ENCODE measurements around the gene POLR2I.
"Not testable (repeated sequence)": the region's sequence is repeated elsewhere in the genome, so short reads cannot be mapped to it uniquely, and the experiment has no call there.

POLR2I gene

DNA sequence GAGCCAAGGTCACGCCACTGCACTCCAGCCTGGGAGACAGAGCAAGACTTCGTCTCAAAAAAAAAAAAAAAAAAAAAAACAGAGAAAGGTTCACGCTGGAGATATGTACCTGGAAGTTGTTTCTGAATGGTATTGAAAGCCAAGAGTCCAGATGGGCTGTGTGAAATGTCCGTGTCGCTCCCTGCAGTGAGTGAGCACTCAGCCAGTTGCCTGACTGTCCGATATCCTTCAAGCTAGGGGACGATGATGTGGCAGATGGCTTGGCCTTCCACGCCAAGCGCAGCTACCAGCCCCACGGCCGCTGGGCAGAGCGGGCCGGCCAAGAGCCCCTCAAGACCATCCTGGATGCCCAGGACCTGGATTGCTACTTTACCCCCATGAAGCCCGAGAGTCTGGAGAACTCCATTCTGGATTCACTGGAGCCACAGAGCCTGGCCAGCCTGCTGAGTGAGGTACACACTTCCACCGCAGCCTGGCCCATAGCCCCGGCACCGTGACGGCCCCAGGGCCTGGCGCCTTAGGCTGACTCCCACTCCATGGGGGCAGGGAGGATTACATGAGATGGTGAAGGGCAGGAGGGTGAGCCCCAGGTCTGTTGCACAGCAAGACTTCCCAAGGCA lies 15.4 kb downstream of the POLR2I start:
- no peak for DNase-seq

DNA sequence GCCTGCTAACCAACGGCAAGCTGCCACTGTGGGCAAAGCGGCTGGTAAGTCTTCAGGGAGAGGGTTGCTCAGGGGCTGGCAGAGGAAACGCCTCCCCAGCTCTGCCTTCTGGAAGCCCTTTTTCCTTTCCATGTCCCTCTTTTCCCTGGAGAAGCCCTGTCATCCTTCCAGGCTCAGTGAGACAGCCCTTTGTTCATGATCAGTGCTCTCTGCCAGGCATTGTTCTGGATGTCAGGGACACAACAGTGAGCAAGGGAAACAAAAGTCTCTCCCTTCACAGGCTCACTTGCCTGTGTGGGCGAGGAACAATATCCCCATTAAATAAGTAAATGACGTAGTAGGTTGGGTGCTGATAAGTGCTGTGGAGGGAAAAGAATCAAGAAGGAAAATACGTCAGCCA lies 17.6 kb downstream of the POLR2I start:
- DNase-seq, result no peak

DNA sequence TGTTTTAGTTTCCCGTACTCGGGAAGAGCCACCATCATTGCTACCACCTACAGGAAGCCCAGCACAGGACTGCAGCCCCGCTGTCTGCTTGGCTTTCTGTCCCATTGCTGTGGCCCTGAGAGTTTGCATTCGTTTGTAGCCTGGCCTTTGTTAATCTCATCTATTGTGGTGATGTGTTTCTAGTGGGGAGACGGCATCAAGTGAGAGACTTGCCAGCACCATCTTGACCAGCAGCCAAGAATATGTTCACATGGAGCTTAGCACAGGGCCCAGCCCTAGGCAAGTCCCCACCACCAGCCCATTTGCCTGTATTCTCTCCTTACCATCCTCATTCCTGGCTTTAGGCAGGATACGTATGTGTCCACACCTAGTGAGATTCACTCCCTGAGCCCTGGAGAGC lies 21.0 kb downstream of the POLR2I start:
- no peak for DNase-seq

DNA sequence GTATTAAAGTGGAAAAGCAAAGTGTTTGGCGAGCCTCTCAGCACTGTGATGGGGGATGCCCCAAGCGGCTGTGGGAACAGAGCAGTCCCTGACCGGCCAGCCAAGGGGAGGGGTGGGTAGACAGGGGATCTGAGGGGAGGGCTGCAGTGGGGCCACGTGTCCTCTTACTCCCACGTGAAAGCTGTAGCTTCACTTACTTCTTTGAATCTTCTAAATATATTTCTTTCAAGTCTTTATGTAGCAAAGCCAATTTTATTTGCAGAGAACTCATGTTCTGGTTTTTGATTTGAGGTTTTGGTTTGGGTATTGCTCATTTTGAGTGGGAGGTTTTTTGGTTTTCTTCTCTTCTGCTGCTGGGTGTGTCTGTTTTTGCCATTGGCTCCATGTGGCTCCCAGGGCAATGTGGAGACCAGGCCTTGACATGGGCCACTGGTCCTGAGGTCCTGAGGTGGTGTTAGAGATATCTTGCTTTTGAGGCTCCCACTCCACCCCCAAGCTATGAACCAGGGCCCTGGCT lies 21.5 kb downstream of the POLR2I start:
- no peak for DNase-seq

DNA sequence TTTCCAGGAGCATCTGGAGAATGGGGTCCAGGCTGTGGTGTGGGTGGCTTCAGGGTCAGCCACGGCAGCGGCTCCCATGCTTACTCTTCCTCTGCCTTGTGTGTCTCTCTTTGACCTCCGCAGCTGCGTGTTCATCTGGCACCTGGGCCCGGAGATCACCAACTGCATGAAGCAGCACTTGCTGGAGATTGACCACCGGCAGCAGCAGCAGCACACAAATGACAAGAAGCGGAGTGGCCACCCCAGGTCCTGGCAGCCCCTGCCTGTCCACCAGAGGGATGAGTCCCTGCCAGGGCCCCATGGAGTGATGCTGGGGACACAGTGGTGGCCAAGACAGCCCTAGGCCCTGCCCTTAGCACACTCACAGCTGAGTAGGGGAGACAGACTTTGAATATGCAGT lies 22.1 kb downstream of the POLR2I start:
- no peak for DNase-seq

DNA sequence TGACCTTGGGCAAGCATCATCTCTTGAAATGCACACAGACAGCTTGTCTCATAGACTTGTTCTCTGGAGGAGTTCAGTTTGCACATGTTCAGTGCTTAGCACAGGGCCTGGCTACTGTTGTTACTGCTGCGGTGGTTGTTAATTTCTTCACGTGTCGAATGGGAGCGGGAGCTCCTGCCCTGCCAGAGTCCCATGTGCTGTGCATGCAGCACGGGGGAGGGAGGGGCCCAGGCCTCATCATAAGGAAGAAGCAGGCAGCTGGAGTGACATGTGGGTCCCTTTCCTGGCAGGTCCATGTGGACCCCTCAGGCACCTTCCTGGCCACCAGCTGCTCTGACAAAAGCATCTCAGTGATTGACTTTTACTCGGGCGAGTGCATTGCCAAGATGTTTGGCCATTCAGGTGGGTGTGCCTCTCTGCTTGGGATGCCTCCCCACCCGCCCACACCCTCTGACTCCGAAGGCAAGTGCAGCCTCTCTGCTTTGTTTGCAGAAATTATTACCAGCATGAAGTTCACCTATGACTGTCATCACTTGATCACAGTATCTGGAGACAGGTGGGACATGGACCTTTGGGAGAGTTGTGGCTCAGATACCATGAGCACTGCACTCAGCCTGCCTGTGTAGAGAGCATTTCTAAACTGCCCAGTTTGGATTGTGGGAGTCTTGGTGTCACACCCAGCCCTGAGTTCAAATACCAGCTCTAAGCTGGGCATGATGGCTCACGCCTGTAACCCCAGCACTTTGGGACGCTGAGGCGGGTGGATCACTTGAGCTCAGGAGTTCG lies 23.6 kb downstream of the POLR2I start:
- no peak for DNase-seq

DNA sequence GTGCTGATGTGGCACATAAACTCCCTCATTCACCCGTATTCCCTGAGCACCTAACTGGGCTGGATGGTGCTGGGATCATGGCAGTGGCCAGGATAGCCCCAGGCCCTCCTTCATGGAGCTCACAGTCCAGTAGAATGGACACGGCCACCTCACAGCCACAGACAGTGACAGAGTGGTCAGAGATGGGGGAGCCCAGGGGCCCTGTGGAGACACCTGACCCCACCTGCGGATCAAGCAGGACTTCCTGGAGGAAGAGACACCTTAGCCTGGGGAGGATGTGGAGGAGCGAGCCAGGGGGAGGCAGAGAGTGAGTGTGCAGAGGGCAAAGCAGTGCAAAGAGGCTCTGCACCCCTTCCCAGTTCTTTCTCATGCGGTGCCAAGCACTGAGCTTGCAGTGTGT lies 24.8 kb downstream of the POLR2I start:
- DNase-seq, result no peak

DNA sequence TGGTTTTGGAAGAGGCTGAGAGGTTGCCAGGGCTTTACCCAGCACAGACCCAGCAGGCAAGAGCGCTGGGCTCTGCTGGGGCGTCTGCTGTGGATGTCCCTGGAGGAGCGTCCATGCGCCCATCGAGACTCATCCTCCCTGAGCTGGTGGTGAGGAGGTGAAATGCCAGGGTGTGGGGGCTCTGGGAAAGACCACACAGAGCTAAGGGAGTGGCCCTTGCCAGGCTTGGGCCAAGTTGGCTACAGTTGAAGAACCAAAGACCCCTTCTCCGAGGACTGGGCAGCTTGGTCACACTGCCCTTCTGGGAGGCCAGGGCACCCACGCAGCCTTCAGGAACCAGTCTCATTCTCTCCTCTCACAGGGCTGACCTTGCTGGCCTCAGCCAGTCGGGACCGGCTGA lies 28.3 kb downstream of the POLR2I start:
- no peak for DNase-seq

DNA sequence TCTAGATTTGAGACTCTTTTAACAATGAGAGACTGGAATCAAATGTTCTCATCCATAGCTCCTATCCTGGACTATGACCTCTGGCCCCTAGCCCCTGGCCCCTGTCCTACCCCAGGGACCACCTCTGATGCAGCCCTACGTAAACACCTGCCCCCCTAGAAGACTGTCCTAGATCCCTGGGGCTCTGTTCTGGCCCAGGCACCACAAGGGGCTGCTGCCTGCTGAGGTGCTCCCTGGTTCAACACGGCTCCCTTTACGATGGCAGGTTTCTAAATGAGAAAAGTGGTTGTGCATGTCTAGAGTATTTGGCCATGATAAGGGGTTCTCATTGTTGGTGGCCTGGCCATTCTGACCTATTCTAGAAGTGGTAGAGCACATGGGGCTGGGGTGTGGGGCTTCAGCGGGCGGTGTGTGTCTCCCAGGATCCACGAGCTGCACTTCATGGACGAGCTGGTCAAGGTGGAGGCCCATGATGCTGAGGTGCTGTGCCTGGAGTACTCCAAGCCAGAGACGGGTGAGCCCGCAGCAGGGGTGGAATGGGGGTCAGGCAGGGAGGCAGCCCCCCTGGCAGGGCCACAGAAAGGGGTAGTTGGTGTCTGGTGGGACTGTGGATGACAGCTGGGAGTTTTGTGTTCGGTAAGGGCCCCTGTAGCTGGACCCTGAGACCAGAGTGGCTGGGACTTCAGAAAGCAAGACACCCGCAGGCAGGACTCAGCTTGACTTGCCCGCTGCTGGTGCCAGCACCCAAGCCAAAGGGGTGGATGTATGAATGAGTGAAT lies 30.3 kb downstream of the POLR2I start:
- DNase-seq, result no peak

DNA sequence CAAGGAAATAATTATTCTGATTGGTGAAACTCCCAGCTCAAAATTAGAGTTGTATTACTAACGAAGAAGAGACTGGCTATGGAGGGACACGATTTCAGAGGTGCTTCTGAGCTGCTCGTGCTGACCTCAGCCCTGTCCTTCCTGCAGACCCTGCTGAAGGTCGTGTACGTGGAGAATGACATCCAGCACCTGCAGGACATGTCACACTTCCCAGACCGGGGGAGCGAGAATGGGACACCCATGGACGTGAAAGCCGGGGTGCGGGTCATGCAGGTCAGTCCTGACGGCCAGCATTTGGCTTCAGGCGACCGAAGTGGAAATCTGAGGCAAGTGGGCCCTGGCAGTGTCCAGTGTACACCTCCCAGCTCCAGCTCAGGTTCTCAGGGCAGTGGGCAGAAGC lies 31.8 kb downstream of the POLR2I start:
- DNase-seq, result no peak

DNA sequence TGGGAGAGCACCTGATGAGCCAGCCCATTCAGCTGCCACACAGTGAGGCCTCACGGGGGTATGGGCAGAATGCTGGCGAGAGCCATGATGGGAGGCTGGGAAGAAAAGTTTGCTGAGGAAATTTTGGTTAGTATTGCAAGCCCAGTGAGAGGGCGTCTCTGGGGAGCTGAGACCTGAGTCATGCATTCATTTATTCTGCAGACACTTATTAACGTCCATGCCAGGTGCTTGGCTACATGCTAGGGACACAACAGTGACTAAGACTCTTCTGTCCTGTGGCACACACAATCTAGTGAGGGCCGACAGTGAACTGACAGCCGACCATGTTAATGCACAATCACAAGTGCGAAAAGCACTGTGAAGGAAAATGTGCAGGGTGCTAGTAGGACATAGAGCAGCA lies 32.8 kb downstream of the POLR2I start:
- no peak for DNase-seq

DNA sequence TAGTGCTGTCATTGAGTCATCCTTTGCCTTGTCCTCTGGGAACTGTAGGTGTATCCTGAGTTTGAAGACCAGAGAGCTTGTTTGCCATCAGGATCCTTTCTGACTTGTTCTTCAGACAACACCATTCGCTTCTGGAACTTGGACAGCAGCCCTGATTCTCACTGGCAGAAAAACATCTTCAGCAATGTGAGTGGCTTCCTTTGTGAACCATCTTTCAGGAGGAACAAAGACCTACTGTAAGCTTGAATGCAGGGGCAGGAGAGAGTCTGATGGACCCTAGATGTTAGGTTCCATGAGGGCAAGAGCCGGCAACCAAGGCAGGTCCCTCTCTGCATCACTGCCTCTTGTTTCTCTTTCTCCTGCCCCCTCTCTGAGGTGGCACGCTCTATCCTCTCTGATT lies 33.3 kb downstream of the POLR2I start:
- no peak for DNase-seq

DNA sequence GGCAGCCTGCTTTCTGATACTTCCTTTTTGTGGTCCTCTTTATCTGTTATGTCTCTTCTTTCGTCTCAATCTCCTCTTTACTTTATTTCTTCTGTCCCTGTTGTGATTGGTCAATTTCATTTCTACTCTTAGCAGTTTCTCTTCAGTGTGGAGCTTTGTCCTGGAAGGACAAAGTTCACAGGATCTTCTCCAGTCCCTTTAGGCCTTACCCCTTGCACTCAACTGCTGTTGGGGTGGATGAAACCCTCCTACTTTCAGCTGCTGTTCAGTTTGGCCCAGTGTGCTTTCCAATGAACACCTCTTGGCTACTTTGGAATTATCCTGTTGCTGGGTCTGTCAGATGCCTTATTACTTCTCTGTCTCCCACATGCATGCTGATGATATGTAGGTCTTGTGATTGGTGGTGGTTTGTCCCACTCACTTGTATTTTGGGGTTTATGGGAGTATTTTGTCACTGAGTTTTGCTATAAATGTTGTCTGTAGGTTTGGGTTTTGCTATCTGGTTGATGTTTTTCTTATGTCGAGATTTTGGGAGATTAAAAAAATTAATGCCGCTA lies 35.2 kb downstream of the POLR2I start:
- DNase-seq, result no peak

DNA sequence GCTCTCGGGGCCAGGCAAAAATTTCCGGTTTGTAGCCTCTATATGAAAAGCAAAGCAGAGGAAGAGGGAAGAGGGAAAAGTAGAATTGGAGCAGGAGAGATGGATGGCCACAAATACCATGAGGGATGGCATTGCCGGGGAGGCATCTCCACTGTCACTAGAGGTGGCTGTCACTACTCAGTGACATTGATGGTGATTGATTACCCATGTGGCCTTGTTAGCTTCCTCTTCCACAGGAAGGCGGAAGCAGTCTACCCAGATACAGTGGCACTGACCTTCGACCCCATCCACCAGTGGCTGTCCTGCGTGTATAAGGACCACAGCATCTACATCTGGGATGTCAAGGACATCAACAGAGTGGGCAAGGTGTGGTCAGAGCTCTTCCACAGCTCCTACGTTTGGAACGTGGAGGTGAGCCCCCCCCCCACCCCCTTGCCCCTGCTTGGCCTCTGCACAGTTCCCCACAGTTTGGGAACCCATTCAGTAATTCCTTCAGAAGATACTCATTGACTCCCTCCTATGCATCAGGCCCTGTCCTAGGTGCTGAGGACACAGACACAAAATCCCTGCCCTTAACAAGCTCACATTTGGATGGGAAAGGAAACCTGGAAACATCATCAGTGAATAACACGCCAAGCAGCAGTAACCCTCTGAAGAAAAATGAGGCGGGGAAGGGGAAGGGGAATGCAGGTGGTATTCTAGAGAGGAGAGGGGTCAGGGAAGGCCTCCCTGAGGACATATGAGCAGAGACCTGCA lies 41.4 kb downstream of the POLR2I start:
- no peak for DNase-seq

DNA sequence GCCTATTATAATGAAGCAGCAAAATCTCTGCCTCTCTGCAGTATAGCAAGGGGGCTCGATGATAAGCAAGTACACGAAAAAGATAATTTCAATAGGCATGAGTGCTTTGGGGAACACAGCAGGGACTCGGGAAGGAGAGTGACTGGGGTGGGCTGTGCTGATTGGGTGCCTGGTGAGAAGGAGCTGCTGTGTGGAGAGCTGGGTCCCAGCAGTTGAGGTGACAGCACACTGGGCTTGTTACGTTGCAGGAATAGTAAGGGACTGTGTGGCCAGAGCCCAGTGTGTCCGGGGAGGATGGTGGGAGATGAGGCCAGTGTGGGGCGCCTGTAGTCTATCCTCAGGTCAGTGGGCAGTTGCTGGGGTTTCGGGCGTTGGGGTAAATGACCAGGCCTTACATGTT lies 42.6 kb downstream of the POLR2I start:
- no peak for DNase-seq

DNA sequence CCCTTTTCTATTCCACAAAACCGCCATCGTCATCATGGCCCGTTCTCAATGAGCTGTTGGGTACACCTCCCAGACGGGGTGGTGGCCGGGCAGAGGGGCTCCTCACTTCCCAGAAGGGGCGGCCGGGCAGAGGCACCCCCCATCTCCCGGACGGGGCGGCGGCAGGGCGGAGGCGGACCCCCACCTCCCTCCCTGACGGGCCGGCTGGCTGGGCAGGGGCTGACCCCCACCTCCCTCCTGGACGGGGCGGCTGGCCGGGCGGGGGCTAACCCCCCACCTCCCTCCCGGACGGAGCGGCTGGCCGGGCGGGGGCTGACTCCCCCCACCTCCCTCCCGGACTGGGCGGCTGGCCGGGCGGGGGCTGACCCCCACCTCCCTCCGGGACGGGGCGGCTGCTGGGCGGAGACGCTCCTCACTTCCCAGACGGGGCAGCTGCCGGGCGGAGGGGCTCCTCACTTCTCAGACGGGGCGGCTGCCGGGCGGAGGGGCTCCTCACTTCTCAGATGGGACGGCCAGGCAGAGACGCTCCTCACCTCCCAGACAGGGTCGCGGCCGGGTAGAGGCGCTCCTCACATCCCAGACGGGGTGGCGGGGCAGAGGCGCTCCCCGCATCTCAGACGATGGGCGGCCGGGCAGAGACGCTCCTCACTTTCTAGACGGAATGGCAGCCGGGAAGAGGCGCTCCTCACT lies 45.7 kb downstream of the POLR2I start:
- not testable (repeated sequence) for DNase-seq

DNA sequence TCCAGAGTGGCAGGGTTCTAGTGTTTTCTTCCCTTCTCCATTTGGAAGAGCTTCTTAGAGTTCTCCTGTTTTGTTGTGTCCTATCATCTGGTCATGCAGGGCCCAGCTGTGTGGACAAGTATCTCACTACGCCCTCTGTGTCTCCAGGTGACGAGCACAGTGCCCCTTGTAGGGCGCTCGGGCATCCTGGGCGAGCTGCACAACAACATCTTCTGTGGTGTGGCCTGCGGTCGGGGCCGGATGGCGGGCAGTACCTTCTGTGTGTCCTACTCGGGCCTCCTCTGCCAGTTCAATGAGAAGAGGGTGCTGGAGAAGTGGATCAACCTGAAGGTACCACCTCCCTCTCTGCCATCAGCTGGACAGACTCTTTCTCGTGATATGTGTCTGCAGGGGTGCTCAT lies 47.0 kb downstream of the POLR2I start:
- DNase-seq, result no peak

DNA sequence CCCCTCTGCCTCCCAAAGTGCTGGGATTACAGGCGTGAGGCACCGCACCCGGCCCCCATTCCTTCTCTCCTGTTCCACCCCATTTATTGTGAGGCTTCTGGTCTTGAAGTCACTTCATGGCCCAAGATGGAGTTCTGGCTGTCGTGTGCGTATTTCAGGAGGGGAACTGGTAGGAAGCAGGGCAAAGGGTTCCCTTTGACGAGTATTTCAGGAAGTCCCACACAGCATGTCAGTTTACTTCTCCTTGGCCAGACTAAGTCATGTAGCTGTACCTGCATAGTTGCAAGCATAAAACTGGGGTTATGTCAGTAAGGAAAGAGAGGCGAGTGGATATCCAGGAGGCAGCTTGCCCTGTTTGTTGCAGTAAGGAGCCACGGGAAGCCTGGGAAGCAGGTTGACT lies 49.8 kb downstream of the POLR2I start:
- no peak for DNase-seq

Data from eye (tissue), 1 donor.